Heart left ventricle (tissue), 16 donors: ENCODE measurements around the gene SCAF8. TPM values are rescaled to one million over a fixed set of nuclear protein-coding genes. Genes with fewer than 3 reads are reported as not detected.

ENCODE experiments used
- ATAC-seq, 4 donors: fragments of 200-7000 bp; cut with Tn5 transposase; one replicate each; pipeline ENCODE4 v1.9.1; 2020 to 2022; ENCODE audit warnings: moderate library complexity in 4 of 4, mild to moderate bottlenecking in 3 of 4, moderate number of reproducible peaks in 1 of 4
- DNase-seq, 5 donors: peaks; one replicate each; pipeline ENCODE4 v3.0.0-alpha.2; 2020
- H3K27ac ChIP-seq, 12 donors: fragments of 200-600 bp; sonication (generic) in 4 of 12; one replicate each; pipeline versions ENCODE4 v1.5.0 to v1.8.0; 2016 to 2022; ENCODE audit warnings: mild to moderate bottlenecking in 2 of 12
- H3K27me3 ChIP-seq, 9 donors: fragments of 200-600 bp; sonication (generic) in 2 of 9; one replicate each; pipeline versions ENCODE4 v1.5.1 to v1.8.0; 2016 to 2022; ENCODE audit warnings: mild to moderate bottlenecking in 3 of 9
- H3K36me3 ChIP-seq, 9 donors: fragments of 200-600 bp; sonication (generic) in 2 of 9; one replicate each; pipeline versions ENCODE4 v1.5.0 to v1.8.0; 2018 to 2022; ENCODE audit warnings: mild to moderate bottlenecking in 2 of 9
- H3K4me1 ChIP-seq, 12 donors: fragments of 200-600 bp; sonication (generic) in 4 of 12; one replicate each; pipeline versions ENCODE4 v1.5.0 to v1.8.0; 2016 to 2022; ENCODE audit warnings: mild to moderate bottlenecking in 3 of 12
- H3K4me3 ChIP-seq, 12 donors: fragments of 200-600 bp; sonication (generic) in 4 of 12; one replicate each; pipeline versions ENCODE4 v1.5.0 to v1.8.0; 2017 to 2022; ENCODE audit warnings: mild to moderate bottlenecking in 9 of 12, moderate library complexity in 4 of 12
- H3K9me3 ChIP-seq, 12 donors: fragments of 200-600 bp; sonication (generic) in 4 of 12; one replicate each; pipeline versions ENCODE4 v1.5.0 to v1.8.0; 2016 to 2022; ENCODE audit warnings: mild to moderate bottlenecking in 1 of 12
- POLR2A ChIP-seq, 2 donors: fragments of 450-650 bp; IDR thresholded peaks; one replicate each; pipeline ENCODE4 v1.6.1; 2017; ENCODE audit warnings: antibody characterized with exemption in 2 of 2, mild to moderate bottlenecking in 2 of 2, moderate library complexity in 2 of 2
- WGBS, 4 donors: extraction: QIAGEN DNeasy Blood & Tissue Kit in 2 of 4; methylation state at CpG; one replicate each; pipeline versions ENCODE4 v1.1.5 to v1.1.7; 2013 to 2018; 5-methylcytosine and 5-hydroxymethylcytosine counted together
- intact Hi-C, 10 donors: fragments of 100-400 bp; cut with DNase I; formaldehyde crosslinking; loops; one replicate each; pipeline versions ENCODE4 v1.11.1 to v1.14.2; 2022
- polyA plus RNA-seq, 2 donors: library from polyadenylated mRNA; stranded (reverse); fragments of 200-250 nt; gene quantifications; one replicate each; pipeline ENCODE4 v1.2.3, GENCODE V29; 2013
- total RNA-seq, 9 donors: library from RNA; depleted of rRNA in 2 of 9; stranded (reverse); fragments of >200 nt in 2 of 9; fragmentation: NEBNext Ultra II Directional in 3 of 9; extraction: Animal tissue kit (Norgen Biotek cat#: 25700) in 3 of 9; gene quantifications; one replicate each; pipeline versions ENCODE4 v1.1.0 to v1.2.4, GENCODE V29; 2016 to 2023
- TF ChIP-seq, protein P1 (sequence below), 12 donors: fragments of 200-600 bp; sonication (generic) in 4 of 12; IDR thresholded peaks; one replicate each; pipeline versions ENCODE4 v1.5.0 to v1.8.0; 2018 to 2022; ENCODE audit warnings: antibody characterized with exemption in 12 of 12, mild to moderate bottlenecking in 5 of 12
- donor health status: ischemic (EF 13 %, LVEDD 7.1; RV severe dilation, severe dysfunction).
- donor health status: healthy with polysubstance abuse.
- donor health status: DM: no; HTN: yes; CAD: no.
- donor health status: DM: no; HTN: no; CAD: no.
- donor health status: ischemic (EF 25% LVEDD 6.9; RV normal size, moderate dysfunction).
- donor health status: ischemic (EF 25% LVEDD 5.7; RV mildly dilated, moderate dysfunction).
- donor health status: healthy.
- donor health status: DM: yes; HTN: yes; CAD: no.
- donor health status: ischemic (EF 35%, LVEDD 5.7; RV mildly dilated, moderate dysfunction).
- donor health status: nonischemic (EF 11% LVEDD 7.7; RV severe dilation, severe dysfunction).
- donor health status: DM: yes; HTN: yes; CAD: no.
- donor health status: PGD.
- donor health status: ischemic (EF 29% LVEDD 5.4; RV normal size, mild dysfunction).
- donor health status: nonischemic (EF 23%, LVEDD 6.1; RV moderate dilation, normal function).

The SCAF8 gene
- total and polyA plus RNA-seq, 11 donors = 10.5 to 83.5 (median 63.5) TPM

DNA sequence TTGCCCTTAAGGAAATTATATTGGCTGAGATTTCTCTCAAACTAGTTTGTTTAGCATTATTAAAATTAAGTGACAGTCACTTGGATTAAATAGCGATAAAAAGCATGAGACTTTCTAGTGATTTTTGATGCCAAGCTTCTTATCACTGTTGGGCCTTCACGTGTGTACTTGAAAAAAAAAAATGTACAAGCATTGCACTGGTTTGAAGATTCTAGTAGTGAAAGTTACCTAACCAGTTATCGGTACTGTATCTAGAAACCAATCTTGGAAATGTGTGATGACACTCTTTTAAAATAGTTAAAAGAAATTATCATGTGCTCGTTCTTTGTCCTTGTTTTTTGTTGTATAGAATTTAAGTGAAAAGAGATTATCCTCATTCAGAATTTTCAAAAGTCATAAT, 102.1 kb downstream of the SCAF8 start:
- Histone ChIP-seq H3K4me3 (no peak overlapping the region), H3K4me1 (peaks cover 0 to 23% (median 10%) of the 10 kb centered on the region in 12 donors), H3K9me3 (no peaks in the 10 kb centered on the region), H3K27ac (no peak overlapping the region), H3K36me3 (peaks cover 0 to 44% (median 40%) of the 10 kb centered on the region in 9 donors), H3K27me3 (no peaks in the 10 kb centered on the region)
- TF ChIP-seq, protein P1, sequence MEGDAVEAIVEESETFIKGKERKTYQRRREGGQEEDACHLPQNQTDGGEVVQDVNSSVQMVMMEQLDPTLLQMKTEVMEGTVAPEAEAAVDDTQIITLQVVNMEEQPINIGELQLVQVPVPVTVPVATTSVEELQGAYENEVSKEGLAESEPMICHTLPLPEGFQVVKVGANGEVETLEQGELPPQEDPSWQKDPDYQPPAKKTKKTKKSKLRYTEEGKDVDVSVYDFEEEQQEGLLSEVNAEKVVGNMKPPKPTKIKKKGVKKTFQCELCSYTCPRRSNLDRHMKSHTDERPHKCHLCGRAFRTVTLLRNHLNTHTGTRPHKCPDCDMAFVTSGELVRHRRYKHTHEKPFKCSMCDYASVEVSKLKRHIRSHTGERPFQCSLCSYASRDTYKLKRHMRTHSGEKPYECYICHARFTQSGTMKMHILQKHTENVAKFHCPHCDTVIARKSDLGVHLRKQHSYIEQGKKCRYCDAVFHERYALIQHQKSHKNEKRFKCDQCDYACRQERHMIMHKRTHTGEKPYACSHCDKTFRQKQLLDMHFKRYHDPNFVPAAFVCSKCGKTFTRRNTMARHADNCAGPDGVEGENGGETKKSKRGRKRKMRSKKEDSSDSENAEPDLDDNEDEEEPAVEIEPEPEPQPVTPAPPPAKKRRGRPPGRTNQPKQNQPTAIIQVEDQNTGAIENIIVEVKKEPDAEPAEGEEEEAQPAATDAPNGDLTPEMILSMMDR (IDR thresholded peaks at IDR 0.05) = no peak
- no peak for TF ChIP-seq POLR2A (IDR thresholded peaks at IDR 0.05)
- intact Hi-C loops = no loop called here
- DNase-seq (no peak), ATAC-seq (no peak)
- WGBS, 4 donors = 33 to 47% (median 39%) methylated on average over 4 of the region's 4 CpGs

DNA sequence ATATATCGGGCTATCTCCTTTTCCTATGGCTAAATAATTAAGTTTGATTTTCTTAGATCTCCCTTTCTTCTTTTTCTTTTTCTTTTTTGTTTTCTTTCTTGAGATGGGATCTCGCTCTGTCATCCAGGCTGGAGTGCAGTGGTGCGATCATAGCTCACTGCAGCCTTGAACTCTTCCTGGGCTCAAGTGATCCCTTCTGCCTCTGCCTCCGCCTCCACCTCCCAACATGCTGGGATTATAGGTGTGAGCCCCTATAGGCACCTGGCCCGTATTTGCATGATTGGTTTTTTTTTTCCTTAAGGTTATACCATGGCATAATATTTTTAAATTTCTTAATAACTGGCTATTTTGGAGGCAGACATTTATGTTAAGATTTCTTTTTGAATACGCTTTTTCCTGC, 106.3 kb downstream of the SCAF8 start:
- TF ChIP-seq, protein P1 (IDR thresholded peaks at IDR 0.05) = no peak
- no peak for TF ChIP-seq POLR2A (IDR thresholded peaks at IDR 0.05)
- H3K9me3 ChIP-seq = no peaks in the 10 kb centered on the region
- no peak overlapping the region for H3K27ac ChIP-seq
- 96 to 98% (median 97%) methylated on average over 6 of the region's 6 CpGs for WGBS, 4 donors
- no peak for ATAC-seq
- peaks cover 0 to 39% (median 17%) of the 10 kb centered on the region in 12 donors for H3K4me1 ChIP-seq
- H3K4me3 ChIP-seq = no peak overlapping the region
- H3K27me3 ChIP-seq = no peaks in the 10 kb centered on the region
- peaks cover 0 to 17% (median 4%) of the 10 kb centered on the region in 9 donors for H3K36me3 ChIP-seq
- intact Hi-C loops = no loop called here
- no peak for DNase-seq

DNA sequence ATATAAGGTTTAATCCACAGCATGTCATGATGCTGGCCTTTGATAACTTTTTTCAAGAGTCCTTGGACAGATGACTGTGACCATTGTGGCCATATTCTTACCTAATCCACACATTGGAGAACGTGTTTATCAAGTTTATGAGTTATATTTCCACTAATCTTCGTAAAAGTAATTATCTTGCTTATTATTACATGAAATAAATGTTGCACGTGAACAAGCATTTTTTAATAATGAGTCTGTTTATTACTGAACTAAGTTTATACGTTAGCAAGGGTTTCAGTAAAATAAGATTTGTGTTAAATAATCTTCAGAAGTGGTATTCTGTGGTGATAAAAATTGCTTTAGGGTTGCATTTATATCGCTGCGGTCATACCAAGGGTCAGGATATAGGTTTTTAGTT, 107.1 kb downstream of the SCAF8 start:
- Histone ChIP-seq H3K27ac (no peak overlapping the region), H3K4me1 (peaks cover 0 to 33% (median 14%) of the 10 kb centered on the region in 12 donors), H3K27me3 (no peaks in the 10 kb centered on the region), H3K9me3 (no peaks in the 10 kb centered on the region), H3K4me3 (no peak overlapping the region), H3K36me3 (peaks cover 0 to 17% (median 4%) of the 10 kb centered on the region in 9 donors)
- TF ChIP-seq, protein P1 (IDR thresholded peaks at IDR 0.05) = no peak
- TF ChIP-seq POLR2A (IDR thresholded peaks at IDR 0.05) = no peak
- no peak for ATAC-seq
- DNase-seq = no peak
- intact Hi-C loops = no loop called here
- WGBS, 4 donors = 94 to 98% (median 96%) methylated on average over 6 of the region's 6 CpGs

DNA sequence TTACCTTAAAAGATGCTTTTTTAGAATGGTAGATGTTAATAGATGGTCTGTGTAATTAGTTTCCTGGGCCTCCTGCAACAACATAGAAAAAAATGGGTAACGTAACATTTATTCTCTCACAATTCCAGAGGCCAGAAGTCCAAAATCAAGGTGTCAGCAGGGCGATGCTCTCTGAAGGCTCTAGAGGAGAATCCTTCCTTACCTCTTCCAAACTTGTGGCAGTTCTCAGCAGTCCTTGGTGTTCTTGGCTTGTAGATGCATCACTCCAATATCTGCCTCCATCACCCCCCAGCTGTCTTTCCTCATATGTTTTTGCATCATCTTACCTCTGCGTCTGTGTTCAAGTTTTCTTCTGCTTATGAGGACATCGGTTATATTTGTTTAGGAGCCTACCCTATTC, 107.9 kb downstream of the SCAF8 start:
- Histone ChIP-seq H3K36me3 (peaks cover 0 to 17% (median 4%) of the 10 kb centered on the region in 9 donors), H3K9me3 (no peaks in the 10 kb centered on the region), H3K4me1 (peaks cover 0 to 33% (median 14%) of the 10 kb centered on the region in 12 donors), H3K27ac (no peak overlapping the region), H3K27me3 (no peaks in the 10 kb centered on the region), H3K4me3 (no peak overlapping the region)
- no peak for ATAC-seq
- no peak for TF ChIP-seq POLR2A (IDR thresholded peaks at IDR 0.05)
- TF ChIP-seq, protein P1 (IDR thresholded peaks at IDR 0.05) = no peak
- DNase-seq = no peak
- intact Hi-C loops = no loop called here
- 97 to 98% (median 98%) methylated on average over 4 of the region's 4 CpGs for WGBS, 4 donors
